ENCODE data around the gene OCA2.

DNA sequence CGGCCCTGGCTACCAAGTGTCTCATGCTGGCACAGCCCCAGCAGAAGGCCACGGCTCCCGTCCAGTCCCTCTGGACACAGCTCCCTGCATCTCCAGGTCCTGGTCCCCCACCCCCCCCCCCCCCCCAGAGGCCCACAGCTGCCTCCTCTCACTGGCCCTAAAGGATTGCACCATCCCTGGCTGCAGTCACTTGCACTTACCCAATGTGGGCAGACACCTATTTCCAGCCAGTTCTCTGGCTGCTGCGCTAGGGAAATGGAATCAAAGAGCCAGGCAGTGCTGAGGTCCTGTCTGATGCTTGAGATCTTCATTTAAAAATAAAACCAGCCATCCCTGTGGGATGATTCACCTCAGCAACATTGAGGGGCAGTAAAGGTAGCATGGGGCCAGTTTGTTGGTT is 346.4 kb downstream of the OCA2 start:
- TF ChIP-seq ZNF274 (IDR thresholded peaks at IDR 0.05; ENCODE audit: low read depth, low read length) (no peak), YY1 (IDR thresholded peaks at IDR 0.05; ENCODE audit: insufficient read depth, insufficient read length) (no peak)

All from NT2/D1 (cell line).